ENCODE measurements around the gene SMIM1. TPM values are rescaled to one million over a fixed set of nuclear protein-coding genes. Genes with fewer than 3 reads are reported as not detected.

The SMIM1 gene
- total and polyA plus RNA-seq, 9 of the 15 experiments (the other 6 are each of a cell fraction or from before 2014, with no cell fraction given), result 2.3 to 125 (median 24.3) TPM

DNA sequence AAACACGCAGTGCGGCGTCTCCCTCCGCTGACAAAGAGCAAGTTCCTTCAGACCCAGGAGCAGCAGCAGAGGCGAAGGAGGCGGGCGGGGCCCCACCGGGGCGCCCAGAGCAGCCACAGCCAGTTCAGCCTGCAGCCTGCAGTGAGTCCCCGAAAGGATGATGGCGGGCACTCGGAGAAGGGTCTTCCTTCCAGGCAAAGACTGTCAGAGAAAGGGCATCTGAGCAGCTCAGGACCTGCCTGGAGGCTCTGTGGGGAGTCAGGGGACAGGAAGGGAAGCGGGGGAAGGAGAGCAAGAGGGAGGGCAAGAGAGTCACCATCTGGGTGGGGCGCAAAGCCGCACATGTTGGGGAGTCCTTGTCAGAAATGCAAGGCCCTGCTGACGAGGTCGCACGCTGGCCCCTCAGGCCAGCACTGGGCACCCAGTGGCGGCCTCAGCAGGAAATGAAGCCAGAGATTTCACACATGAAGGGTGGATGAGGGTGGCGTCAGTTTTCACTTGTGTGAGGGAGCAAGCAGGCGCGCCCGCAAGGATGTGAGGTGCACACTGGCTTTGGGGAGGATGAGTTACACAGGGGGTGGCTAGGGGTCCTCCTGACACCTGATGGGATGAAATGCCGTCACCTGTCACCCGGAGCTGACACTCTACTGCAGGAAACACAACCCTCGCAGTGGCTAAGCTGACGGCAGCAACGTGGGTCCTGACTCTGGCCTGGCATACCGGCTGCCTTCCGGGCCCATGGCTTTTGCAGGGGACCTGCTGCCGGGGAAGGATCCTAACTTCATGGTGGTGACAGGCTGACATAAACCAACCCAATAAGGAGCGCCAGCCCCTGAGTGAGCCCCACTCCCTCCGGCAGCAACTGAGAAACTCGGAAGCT lies 17.1 kb downstream of the SMIM1 start:
- Histone ChIP-seq H3K27me3 (ENCODE audit: control insufficient read depth in 2 of 2, insufficient read depth in 2 of 2, low read length in 2 of 2) (no peaks in the 10 kb centered on the region), H3K4me2 (ENCODE audit: insufficient read depth, low read length) (no peak overlapping the region), H3K36me3 (ENCODE audit: control insufficient read depth, insufficient read depth, low read length) (peaks cover 77% of the 10 kb centered on the region), H4K20me1 (replicated peaks; ENCODE audit: control insufficient read depth, insufficient read depth, low read length) (peaks cover 18% of the 10 kb centered on the region; the same call in 1 of the 2 replicates), H3K4me3 (no peak overlapping the region), H3K9ac (ENCODE audit: insufficient read depth in 1 of 2, low read depth in 2 of 2, low read length in 2 of 2) (peak overlapping the region in 1 of 2 experiments; percentile 77; a peak in 2 of 4 replicates), H3K79me2 (ENCODE audit: control insufficient read depth, insufficient read depth, low read length) (peaks cover 66% of the 10 kb centered on the region), H2AFZ (ENCODE audit: low read depth, low read length) (no peak overlapping the region), H3K27ac (ENCODE audit: extremely low read depth, low read depth, low read length) (no peak overlapping the region), H3K9me3 (replicated peaks; ENCODE audit: control insufficient read depth, insufficient read depth, low read depth, low read length) (no peaks in the 10 kb centered on the region), H3K4me1 (replicated peaks in 1 of 2; ENCODE audit: control insufficient read depth in 2 of 2, insufficient read depth in 2 of 2, low read length in 2 of 2) (peaks cover 19 to 54% of the 10 kb centered on the region in 2 experiments), H3K9me1 (ENCODE audit: control insufficient read depth, insufficient read depth, low read length) (peaks cover 5% of the 10 kb centered on the region)
- ATAC-seq (no peak), DNase-seq (ENCODE audit: extremely low read depth in 1 of 4, low spot score in 3 of 4) (no peak), FAIRE-seq (no peak)
- ChIA-PET POLR2A (interaction anchor here (0.7 to 1.4 kb wide), 5 partner anchors 11 to 15 kb away, joined by 3 to 5 read pairs (median 3); no protein-coding TSS in a partner anchor), CTCF (ENCODE audit: low intra/inter-chr PET ratio) (interaction anchor here (0.8 kb wide), 1 partner anchor 65 kb away, joined by 4 read pairs; no protein-coding TSS in a partner anchor)
- in situ Hi-C loops (cut with MboI), result no loop called here
- TF ChIP-seq NFIC (IDR thresholded peaks at IDR 0.05), result no peak
- TF ChIP-seq POLR2G (IDR thresholded peaks at IDR 0.05; ENCODE audit: low read depth, low read length), result peak; percentile 4; the same call in 1 of the 2 replicates
- peak; percentile 41; the same call in 1 of the 2 replicates for TF ChIP-seq RBFOX2 (IDR thresholded peaks at IDR 0.05; ENCODE audit: low read depth, low read length)
- no TSS peak for BruUV-seq (replicated peaks)
- 92% methylated on average over 34 of the region's 34 CpGs for WGBS (ENCODE audit: insufficient coverage, low coverage, missing lambda C conversion rate)
- intact Hi-C loops (cut with micrococcal nuclease), result no loop called here

DNA sequence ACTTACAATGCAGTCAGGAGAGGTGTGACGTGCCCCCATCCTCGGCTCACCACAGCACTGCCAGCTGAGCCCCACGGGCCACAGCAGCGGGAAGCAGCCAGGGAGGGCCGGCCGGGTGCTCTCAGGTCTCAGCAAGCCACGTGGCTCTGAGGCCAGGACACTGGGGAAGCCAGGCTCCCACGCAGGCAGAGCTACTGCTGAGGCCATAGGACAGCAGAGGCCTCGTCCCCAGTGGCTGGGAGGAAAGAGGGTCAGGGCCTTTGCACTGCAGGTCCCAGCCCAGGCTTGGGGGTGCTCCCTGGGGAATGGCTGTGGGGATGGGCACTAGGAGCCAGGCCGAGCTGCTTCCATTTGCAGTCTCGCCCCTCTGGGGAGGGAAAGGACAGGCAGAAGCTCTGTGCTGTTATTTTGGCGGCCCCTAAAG lies 18.0 kb downstream of the SMIM1 start:
- DNase-seq (ENCODE audit: extremely low read depth in 1 of 4, low spot score in 3 of 4) (no peak), FAIRE-seq (no peak), ATAC-seq (no peak)
- H3K9ac ChIP-seq (ENCODE audit: insufficient read depth in 1 of 2, low read depth in 2 of 2, low read length in 2 of 2), result peak overlapping the region in 1 of 2 experiments; percentile 48; a peak in 1 of 4 replicates
- CTCF ChIA-PET (ENCODE audit: low intra/inter-chr PET ratio), result no interaction called here
- H3K4me1 ChIP-seq (replicated peaks in 1 of 2; ENCODE audit: control insufficient read depth in 2 of 2, insufficient read depth in 2 of 2, low read length in 2 of 2), result peaks cover 25 to 56% of the 10 kb centered on the region in 2 experiments
- peaks cover 74% of the 10 kb centered on the region for H3K79me2 ChIP-seq (ENCODE audit: control insufficient read depth, insufficient read depth, low read length)
- H3K9me3 ChIP-seq (replicated peaks; ENCODE audit: control insufficient read depth, insufficient read depth, low read depth, low read length), result no peaks in the 10 kb centered on the region
- H3K9me1 ChIP-seq (ENCODE audit: control insufficient read depth, insufficient read depth, low read length), result peaks cover 5% of the 10 kb centered on the region
- H4K20me1 ChIP-seq (replicated peaks; ENCODE audit: control insufficient read depth, insufficient read depth, low read length), result peaks cover 18% of the 10 kb centered on the region; the same call in 1 of the 2 replicates
- no TSS peak for BruUV-seq (replicated peaks)
- TF ChIP-seq JUNB (CRISPR knock-in tag; conservative IDR thresholded peaks at IDR 0.05), result no peak
- TF ChIP-seq RBFOX2 (IDR thresholded peaks at IDR 0.05; ENCODE audit: low read depth, low read length), result peak; percentile 53; the same call in 1 of the 2 replicates
- TF ChIP-seq POLR2G (IDR thresholded peaks at IDR 0.05; ENCODE audit: low read depth, low read length), result peak; percentile 48
- TF ChIP-seq, protein P1, sequence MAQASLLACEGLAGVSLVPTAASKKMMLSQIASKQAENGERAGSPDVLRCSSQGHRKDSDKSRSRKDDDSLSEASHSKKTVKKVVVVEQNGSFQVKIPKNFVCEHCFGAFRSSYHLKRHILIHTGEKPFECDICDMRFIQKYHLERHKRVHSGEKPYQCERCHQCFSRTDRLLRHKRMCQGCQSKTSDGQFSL (CRISPR knock-in tag; IDR thresholded peaks at IDR 0.05), result 0 out of 2 replicates have a peak, but pooled peaks have one; percentile 21
- TF ChIP-seq, protein P1 (tag; IDR thresholded peaks at IDR 0.05), result no peak
- H3K36me3 ChIP-seq (ENCODE audit: control insufficient read depth, insufficient read depth, low read length), result peaks cover 69% of the 10 kb centered on the region; the same call in 2 of the 3 replicates
- no peak overlapping the region for H3K4me3 ChIP-seq
- no peaks in the 10 kb centered on the region for H3K27me3 ChIP-seq (ENCODE audit: control insufficient read depth in 2 of 2, insufficient read depth in 2 of 2, low read length in 2 of 2)
- intact Hi-C loops (cut with micrococcal nuclease), result no loop called here
- POLR2A ChIA-PET, result interaction anchor here (0.5 to 1.4 kb wide), 6 partner anchors 11 to 109 kb away, joined by 3 to 4 read pairs (median 3); partner anchors contain the start of gene C1orf174
- no peak overlapping the region for H3K4me2 ChIP-seq (ENCODE audit: insufficient read depth, low read length)
- in situ Hi-C loops (cut with MboI), result no loop called here
- no peak overlapping the region for H2AFZ ChIP-seq (ENCODE audit: low read depth, low read length)
- 95% methylated on average over 9 of the region's 12 CpGs for WGBS (ENCODE audit: insufficient coverage, low coverage, missing lambda C conversion rate)
- no peak overlapping the region for H3K27ac ChIP-seq (ENCODE audit: extremely low read depth, low read depth, low read length)
